Panc1 (cell line): ENCODE results near the gene CDS2. TPM values are rescaled to one million over a fixed set of nuclear protein-coding genes. Genes with fewer than 3 reads are reported as not detected.

Experiments used
- ATAC-seq: fragments of 200-7000 bp; cut with Tn5 transposase; 2 replicates; pipeline ENCODE4 v1.9.1; 2020; ENCODE audit warnings: mild to moderate bottlenecking, moderate library complexity
- BruUV-seq: library from RNA; stranded (reverse); fragments of 400-500 nt; replicated peaks from 2 replicates; lab custom pipeline; 2021; lab: Mats Ljungman, UMichigan
- CTCF ChIA-PET: fragments of 300-600 bp; sonication (Branson Sonifier 250); formaldehyde crosslinking; loops from one replicate; lab custom pipeline; 2022; ENCODE audit warnings: antibody characterized with exemption; lab: Charles Lee
- POLR2A ChIA-PET: fragments of 300-600 bp; sonication (Branson Sonifier 250); formaldehyde crosslinking; loops from one replicate; lab custom pipeline; 2022; ENCODE audit warnings: antibody characterized with exemption; lab: Charles Lee
- DNase-seq: peaks from one replicate; pipeline ENCODE4 v3.0.0-alpha.2; 2010; ENCODE audit warnings: low read depth, low spot score
- H3K27ac ChIP-seq: 2 replicates; pipeline ENCODE4 v1.5.1; 2011; ENCODE audit warnings: mild to moderate bottlenecking, low read length, inconsistent platforms
- H3K27me3 ChIP-seq: fragments of 200-500 bp; sonication (Bioruptor generic); 2 replicates; pipeline ENCODE4 v1.6.0; 2014; ENCODE audit warnings: low read length, inconsistent platforms; ENCODE audit not compliant: control insufficient read depth, insufficient read depth
- H3K36me3 ChIP-seq: fragments of 200-500 bp; sonication (Bioruptor generic); 2 replicates; pipeline ENCODE4 v1.5.1; 2014; ENCODE audit warnings: inconsistent platforms, mild to moderate bottlenecking, low read length, moderate library complexity; ENCODE audit not compliant: control insufficient read depth, insufficient read depth
- H3K4me1 ChIP-seq: 2 replicates; pipeline ENCODE4 v1.5.1; 2011; ENCODE audit warnings: inconsistent platforms, mild to moderate bottlenecking, low read length, moderate library complexity; ENCODE audit not compliant: control insufficient read depth, insufficient read depth
- H3K4me3 ChIP-seq, 2 experiments: 2 replicates each; pipeline ENCODE4 v1.5.1; 2011 to 2012; ENCODE audit warnings: low read depth in 2 of 2, low read length in 2 of 2, mild to moderate bottlenecking in 2 of 2, inconsistent platforms in 1 of 2, moderate library complexity in 1 of 2
- H3K9me3 ChIP-seq: fragments of 200-500 bp; sonication (Bioruptor generic); 2 replicates; pipeline ENCODE4 v1.5.1; 2014; ENCODE audit warnings: low read depth, mild to moderate bottlenecking, inconsistent platforms, low read length, moderate library complexity; ENCODE audit not compliant: control insufficient read depth, insufficient read depth
- CTCF ChIP-seq: fragments of 450-650 bp; IDR thresholded peaks from 2 replicates; pipeline ENCODE4 v1.5.1; 2017; ENCODE audit warnings: mild to moderate bottlenecking
- POLR2AphosphoS5 ChIP-seq: IDR thresholded peaks from 2 replicates; pipeline ENCODE4 v1.6.1; 2012; ENCODE audit warnings: mild to moderate bottlenecking, low read depth, low read length, moderate library complexity
- REST ChIP-seq, 2 experiments: IDR thresholded peaks; 2 replicates each; pipeline ENCODE4 v1.6.1; 2011 to 2012; ENCODE audit warnings: low read depth in 2 of 2, control low read depth in 1 of 2, low read length in 1 of 2, mild to moderate bottlenecking in 1 of 2, moderate library complexity in 1 of 2; ENCODE audit not compliant: insufficient read depth in 1 of 2
- SIN3A ChIP-seq: IDR thresholded peaks from 2 replicates; pipeline ENCODE4 v1.6.1; 2012; ENCODE audit warnings: low read depth, mild to moderate bottlenecking, low read length, moderate library complexity, borderline replicate concordance; ENCODE audit not compliant: insufficient read depth
- TCF7L2 ChIP-seq: IDR thresholded peaks from 2 replicates; pipeline ENCODE4 v1.6.1; 2011; ENCODE audit warnings: mild to moderate bottlenecking, low read depth, low read length, inconsistent platforms
- in situ Hi-C: cut with HindIII; loops from 2 replicates; pipeline ENCODE4 v1.10.0; 2016; ENCODE audit warnings: low sequenced_read_pairs, low pct_unique_long_range_greater_than_20kb
- intact Hi-C: fragments of 100-400 bp; cut with micrococcal nuclease; formaldehyde crosslinking; loops from one replicate; pipeline ENCODE4 v1.10.0; 2022; ENCODE audit not compliant: unreplicated experiment
- total RNA-seq: library from RNA; stranded (reverse); gene quantifications from one replicate; pipeline ENCODE4 v1.2.1, GENCODE V29; 2021; ENCODE audit not compliant: unreplicated experiment

CDS2 gene
- total RNA-seq, 1 experiment from 2014 or later, result 54.0 TPM

- H3K27ac ChIP-seq, result no peak overlapping the region
- CTCF ChIA-PET, result no interaction called here
Observed at GRCh38 chr20:5212907-5213487, 86.2 kb downstream of the CDS2 start.

GRCh38 chr20:5214826-5215225 is 88.0 kb downstream of the CDS2 start:
- POLR2A ChIA-PET, result no interaction called here
- no peak overlapping the region for H3K27ac ChIP-seq
- ATAC-seq (no peak), DNase-seq (no peak)
- H3K36me3 ChIP-seq, result no peaks in the 10 kb centered on the region
- no peaks in the 10 kb centered on the region for H3K27me3 ChIP-seq
- CTCF ChIA-PET, result no interaction called here
- intact Hi-C loops (no loop called here), in situ Hi-C loops (no loop called here)
- no peak for TF ChIP-seq SIN3A
- BruUV-seq, result no TSS peak
- no peak overlapping the region for H3K4me3 ChIP-seq
- no peaks in the 10 kb centered on the region for H3K9me3 ChIP-seq
- H3K4me1 ChIP-seq, result no peaks in the 10 kb centered on the region

More at GRCh38 chr20:5212907-5213487, 86.2 kb downstream of the CDS2 start:
- no TSS peak for BruUV-seq
- H3K9me3 ChIP-seq, result no peaks in the 10 kb centered on the region
- H3K27me3 ChIP-seq, result no peaks in the 10 kb centered on the region
- DNase-seq, result no peak
- no peak overlapping the region for H3K4me3 ChIP-seq
- H3K36me3 ChIP-seq, result no peaks in the 10 kb centered on the region
- TF ChIP-seq POLR2AphosphoS5 (no peak), SIN3A (no peak), REST (IDR thresholded peaks at IDR 0.05; ENCODE audit: insufficient read depth in 1 of 2, low read depth in 2 of 2, low read length in 1 of 2) (no peak), TCF7L2 (no peak), CTCF (no peak)
- H3K4me1 ChIP-seq, result no peaks in the 10 kb centered on the region
- ATAC-seq, result no peak
- POLR2A ChIA-PET, result no interaction called here
- intact Hi-C loops, result no loop called here
- in situ Hi-C loops, result no loop called here

- ATAC-seq, result no peak
Observed at GRCh38 chr20:5215672-5216304, 89.0 kb downstream of the CDS2 start.

More at GRCh38 chr20:5215672-5216304, 89.0 kb downstream of the CDS2 start:
- BruUV-seq, result no TSS peak
- Histone ChIP-seq H3K4me3 (no peak overlapping the region), H3K4me1 (no peaks in the 10 kb centered on the region), H3K27me3 (no peaks in the 10 kb centered on the region), H3K36me3 (no peaks in the 10 kb centered on the region), H3K27ac (no peak overlapping the region), H3K9me3 (no peaks in the 10 kb centered on the region)
- DNase-seq, result no peak
- ChIA-PET POLR2A (no interaction called here), CTCF (no interaction called here)
- TF ChIP-seq CTCF (no peak), REST (IDR thresholded peaks at IDR 0.05; ENCODE audit: insufficient read depth in 1 of 2, low read depth in 2 of 2, low read length in 1 of 2) (no peak), SIN3A (no peak), TCF7L2 (no peak), POLR2AphosphoS5 (no peak)
- intact Hi-C loops, result no loop called here
- in situ Hi-C loops, result no loop called here
